ENCODE results near the gene TUBGCP5.
"Not testable (repeated sequence)": the region's sequence is repeated elsewhere in the genome, so short reads cannot be mapped to it uniquely, and the experiment has no call there.

DNA sequence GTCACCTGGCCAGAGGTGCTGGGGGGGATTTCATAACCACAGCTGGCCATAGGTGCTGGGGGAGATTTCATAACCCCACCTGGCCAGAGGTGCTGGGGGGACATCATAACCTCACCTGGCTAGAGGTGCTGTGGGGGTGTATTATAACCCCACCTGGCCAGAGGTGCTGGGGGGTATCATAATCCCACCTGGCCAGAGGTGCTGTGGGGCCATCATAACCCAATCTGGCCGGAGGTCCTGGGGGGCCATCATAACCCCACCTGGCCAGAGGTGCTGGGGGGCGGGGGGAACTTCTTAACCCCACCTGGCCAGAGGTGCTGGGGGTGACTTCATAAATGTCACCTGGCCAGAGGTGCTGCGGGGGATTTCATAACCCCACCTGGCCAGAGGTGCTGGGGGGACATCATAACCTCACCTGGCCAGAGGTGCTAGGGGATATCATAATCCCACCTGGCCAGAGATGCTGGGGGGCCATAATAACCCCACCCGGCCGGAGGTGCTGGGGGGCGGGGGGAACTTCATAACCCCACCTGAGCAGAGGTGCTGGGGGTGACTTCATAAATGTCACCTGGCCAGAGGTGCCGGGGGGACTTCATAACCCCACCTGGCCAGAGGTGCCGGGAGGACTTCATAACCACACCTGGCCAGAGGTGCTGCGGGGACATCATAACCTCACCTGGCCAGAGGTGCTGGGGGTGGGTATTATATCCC lies 9.4 kb upstream of the TUBGCP5 start:
- TF ChIP-seq JUN (CRISPR knock-in tag; IDR thresholded peaks at IDR 0.05); CBFB (CRISPR knock-in tag; IDR thresholded peaks at IDR 0.05; ENCODE audit: low read depth): not testable (repeated sequence)
- TF ChIP-seq, protein P1, sequence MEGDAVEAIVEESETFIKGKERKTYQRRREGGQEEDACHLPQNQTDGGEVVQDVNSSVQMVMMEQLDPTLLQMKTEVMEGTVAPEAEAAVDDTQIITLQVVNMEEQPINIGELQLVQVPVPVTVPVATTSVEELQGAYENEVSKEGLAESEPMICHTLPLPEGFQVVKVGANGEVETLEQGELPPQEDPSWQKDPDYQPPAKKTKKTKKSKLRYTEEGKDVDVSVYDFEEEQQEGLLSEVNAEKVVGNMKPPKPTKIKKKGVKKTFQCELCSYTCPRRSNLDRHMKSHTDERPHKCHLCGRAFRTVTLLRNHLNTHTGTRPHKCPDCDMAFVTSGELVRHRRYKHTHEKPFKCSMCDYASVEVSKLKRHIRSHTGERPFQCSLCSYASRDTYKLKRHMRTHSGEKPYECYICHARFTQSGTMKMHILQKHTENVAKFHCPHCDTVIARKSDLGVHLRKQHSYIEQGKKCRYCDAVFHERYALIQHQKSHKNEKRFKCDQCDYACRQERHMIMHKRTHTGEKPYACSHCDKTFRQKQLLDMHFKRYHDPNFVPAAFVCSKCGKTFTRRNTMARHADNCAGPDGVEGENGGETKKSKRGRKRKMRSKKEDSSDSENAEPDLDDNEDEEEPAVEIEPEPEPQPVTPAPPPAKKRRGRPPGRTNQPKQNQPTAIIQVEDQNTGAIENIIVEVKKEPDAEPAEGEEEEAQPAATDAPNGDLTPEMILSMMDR (IDR thresholded peaks at IDR 0.05): not testable (repeated sequence)
- TF ChIP-seq, protein P2, sequence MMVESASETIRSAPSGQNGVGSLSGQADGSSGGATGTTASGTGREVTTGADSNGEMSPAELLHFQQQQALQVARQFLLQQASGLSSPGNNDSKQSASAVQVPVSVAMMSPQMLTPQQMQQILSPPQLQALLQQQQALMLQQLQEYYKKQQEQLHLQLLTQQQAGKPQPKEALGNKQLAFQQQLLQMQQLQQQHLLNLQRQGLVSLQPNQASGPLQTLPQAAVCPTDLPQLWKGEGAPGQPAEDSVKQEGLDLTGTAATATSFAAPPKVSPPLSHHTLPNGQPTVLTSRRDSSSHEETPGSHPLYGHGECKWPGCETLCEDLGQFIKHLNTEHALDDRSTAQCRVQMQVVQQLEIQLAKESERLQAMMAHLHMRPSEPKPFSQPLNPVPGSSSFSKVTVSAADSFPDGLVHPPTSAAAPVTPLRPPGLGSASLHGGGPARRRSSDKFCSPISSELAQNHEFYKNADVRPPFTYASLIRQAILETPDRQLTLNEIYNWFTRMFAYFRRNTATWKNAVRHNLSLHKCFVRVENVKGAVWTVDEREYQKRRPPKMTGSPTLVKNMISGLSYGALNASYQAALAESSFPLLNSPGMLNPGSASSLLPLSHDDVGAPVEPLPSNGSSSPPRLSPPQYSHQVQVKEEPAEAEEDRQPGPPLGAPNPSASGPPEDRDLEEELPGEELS (CRISPR knock-in tag; IDR thresholded peaks at IDR 0.05): not testable (repeated sequence)
- TF ChIP-seq, protein P3, sequence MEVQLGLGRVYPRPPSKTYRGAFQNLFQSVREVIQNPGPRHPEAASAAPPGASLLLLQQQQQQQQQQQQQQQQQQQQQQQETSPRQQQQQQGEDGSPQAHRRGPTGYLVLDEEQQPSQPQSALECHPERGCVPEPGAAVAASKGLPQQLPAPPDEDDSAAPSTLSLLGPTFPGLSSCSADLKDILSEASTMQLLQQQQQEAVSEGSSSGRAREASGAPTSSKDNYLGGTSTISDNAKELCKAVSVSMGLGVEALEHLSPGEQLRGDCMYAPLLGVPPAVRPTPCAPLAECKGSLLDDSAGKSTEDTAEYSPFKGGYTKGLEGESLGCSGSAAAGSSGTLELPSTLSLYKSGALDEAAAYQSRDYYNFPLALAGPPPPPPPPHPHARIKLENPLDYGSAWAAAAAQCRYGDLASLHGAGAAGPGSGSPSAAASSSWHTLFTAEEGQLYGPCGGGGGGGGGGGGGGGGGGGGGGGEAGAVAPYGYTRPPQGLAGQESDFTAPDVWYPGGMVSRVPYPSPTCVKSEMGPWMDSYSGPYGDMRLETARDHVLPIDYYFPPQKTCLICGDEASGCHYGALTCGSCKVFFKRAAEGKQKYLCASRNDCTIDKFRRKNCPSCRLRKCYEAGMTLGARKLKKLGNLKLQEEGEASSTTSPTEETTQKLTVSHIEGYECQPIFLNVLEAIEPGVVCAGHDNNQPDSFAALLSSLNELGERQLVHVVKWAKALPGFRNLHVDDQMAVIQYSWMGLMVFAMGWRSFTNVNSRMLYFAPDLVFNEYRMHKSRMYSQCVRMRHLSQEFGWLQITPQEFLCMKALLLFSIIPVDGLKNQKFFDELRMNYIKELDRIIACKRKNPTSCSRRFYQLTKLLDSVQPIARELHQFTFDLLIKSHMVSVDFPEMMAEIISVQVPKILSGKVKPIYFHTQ (CRISPR knock-in tag; IDR thresholded peaks at IDR 0.05): not testable (repeated sequence)
- TF ChIP-seq, protein P4, sequence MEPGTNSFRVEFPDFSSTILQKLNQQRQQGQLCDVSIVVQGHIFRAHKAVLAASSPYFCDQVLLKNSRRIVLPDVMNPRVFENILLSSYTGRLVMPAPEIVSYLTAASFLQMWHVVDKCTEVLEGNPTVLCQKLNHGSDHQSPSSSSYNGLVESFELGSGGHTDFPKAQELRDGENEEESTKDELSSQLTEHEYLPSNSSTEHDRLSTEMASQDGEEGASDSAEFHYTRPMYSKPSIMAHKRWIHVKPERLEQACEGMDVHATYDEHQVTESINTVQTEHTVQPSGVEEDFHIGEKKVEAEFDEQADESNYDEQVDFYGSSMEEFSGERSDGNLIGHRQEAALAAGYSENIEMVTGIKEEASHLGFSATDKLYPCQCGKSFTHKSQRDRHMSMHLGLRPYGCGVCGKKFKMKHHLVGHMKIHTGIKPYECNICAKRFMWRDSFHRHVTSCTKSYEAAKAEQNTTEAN (CRISPR knock-in tag; IDR thresholded peaks at IDR 0.05): not testable (repeated sequence)

All from WTC11 (cell line).